ENCODE data around the gene UNC5A.

UNC5A gene

GRCh38 chr5:176793736-176794135 lies 16.6 kb upstream of the UNC5A start:
- Histone ChIP-seq H3K9me3 (ENCODE audit: control insufficient read depth, low read length) (no peaks in the 10 kb centered on the region), H3K4me1 (ENCODE audit: control insufficient read depth, insufficient read depth, low read length, poor library complexity, severe bottlenecking) (peaks cover 3% of the 10 kb centered on the region), H3K4me3 (ENCODE audit: extremely low read depth, insufficient read depth, low read length, poor library complexity, severe bottlenecking) (no peak overlapping the region), H3K27ac (ENCODE audit: low read depth, low read length, severe bottlenecking) (no peak overlapping the region), H3K36me3 (ENCODE audit: control insufficient read depth, insufficient read depth, low read length) (no peaks in the 10 kb centered on the region)
- 87 to 92% methylated on average over 6 to 7 of the region's 8 CpGs for WGBS, 2 experiments (ENCODE audit: insufficient coverage in 2 of 2)

- peaks cover 3% of the 10 kb centered on the region for H3K4me1 ChIP-seq (ENCODE audit: control insufficient read depth, insufficient read depth, low read length, poor library complexity, severe bottlenecking)
- 81 to 95% methylated on average over 6 of the region's 6 CpGs for WGBS, 2 experiments (ENCODE audit: insufficient coverage in 2 of 2)
- no peak overlapping the region for H3K4me3 ChIP-seq (ENCODE audit: extremely low read depth, insufficient read depth, low read length, poor library complexity, severe bottlenecking)
- H3K27ac ChIP-seq (ENCODE audit: low read depth, low read length, severe bottlenecking), result no peak overlapping the region
- no peaks in the 10 kb centered on the region for H3K36me3 ChIP-seq (ENCODE audit: control insufficient read depth, insufficient read depth, low read length)
- H3K9me3 ChIP-seq (ENCODE audit: control insufficient read depth, low read length), result no peaks in the 10 kb centered on the region
These were observed 15.8 kb upstream of the UNC5A start for GRCh38 chr5:176794509-176794908.

- Histone ChIP-seq H3K27ac (ENCODE audit: low read depth, low read length, severe bottlenecking) (no peak overlapping the region), H3K4me3 (ENCODE audit: extremely low read depth, insufficient read depth, low read length, poor library complexity, severe bottlenecking) (no peak overlapping the region), H3K9me3 (ENCODE audit: control insufficient read depth, low read length) (no peaks in the 10 kb centered on the region), H3K4me1 (ENCODE audit: control insufficient read depth, insufficient read depth, low read length, poor library complexity, severe bottlenecking) (peaks cover 3% of the 10 kb centered on the region), H3K36me3 (ENCODE audit: control insufficient read depth, insufficient read depth, low read length) (no peaks in the 10 kb centered on the region)
- 63 to 72% methylated on average over 6 to 9 of the region's 9 CpGs for WGBS, 2 experiments (ENCODE audit: insufficient coverage in 2 of 2)
These were observed 13.9 kb upstream of the UNC5A start for GRCh38 chr5:176796411-176796810.

DNA sequence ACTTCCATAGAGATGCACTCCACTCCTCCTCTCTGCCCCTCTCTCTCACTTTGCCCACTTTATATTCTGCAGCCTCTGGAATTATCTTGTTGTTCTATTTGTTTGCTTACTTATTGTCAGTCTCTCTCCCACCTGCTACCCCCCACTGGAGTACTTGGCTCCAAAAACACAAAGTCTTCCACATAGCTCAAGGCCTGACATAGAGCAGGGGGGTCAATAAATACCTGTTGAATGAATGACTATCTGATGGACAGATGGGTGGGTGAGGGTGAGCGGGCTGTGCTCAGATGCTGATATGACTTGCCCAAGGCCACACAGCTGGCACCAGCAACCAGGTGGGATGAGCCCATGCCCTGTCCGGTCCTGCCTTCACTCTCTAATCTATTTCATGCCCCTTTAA lies 13.4 kb upstream of the UNC5A start:
- no peaks in the 10 kb centered on the region for H3K9me3 ChIP-seq (ENCODE audit: control insufficient read depth, low read length)
- H3K27ac ChIP-seq (ENCODE audit: low read depth, low read length, severe bottlenecking), result no peak overlapping the region
- peaks cover 3% of the 10 kb centered on the region for H3K4me1 ChIP-seq (ENCODE audit: control insufficient read depth, insufficient read depth, low read length, poor library complexity, severe bottlenecking)
- H3K4me3 ChIP-seq (ENCODE audit: extremely low read depth, insufficient read depth, low read length, poor library complexity, severe bottlenecking), result no peak overlapping the region
- no peaks in the 10 kb centered on the region for H3K36me3 ChIP-seq (ENCODE audit: control insufficient read depth, insufficient read depth, low read length)
- WGBS, 2 experiments (ENCODE audit: insufficient coverage in 2 of 2), result 100% methylated on average over 1 of the region's 2 CpGs; no CpG with 5 or more reads in 1 of the 2 experiments

- H3K4me1 ChIP-seq (ENCODE audit: control insufficient read depth, insufficient read depth, low read length, poor library complexity, severe bottlenecking), result peaks cover 3% of the 10 kb centered on the region
- WGBS, 2 experiments (ENCODE audit: insufficient coverage in 2 of 2), result 84% methylated on average over 14 to 20 of the region's 21 CpGs
These were observed 12.8 kb upstream of the UNC5A start for GRCh38 chr5:176797456-176798050.

GRCh38 chr5:176798086-176798876 lies 12.1 kb upstream of the UNC5A start:
- H3K9me3 ChIP-seq (ENCODE audit: control insufficient read depth, low read length), result no peaks in the 10 kb centered on the region
- H3K36me3 ChIP-seq (ENCODE audit: control insufficient read depth, insufficient read depth, low read length), result no peaks in the 10 kb centered on the region
- H3K4me3 ChIP-seq (ENCODE audit: extremely low read depth, insufficient read depth, low read length, poor library complexity, severe bottlenecking), result no peak overlapping the region
- H3K4me1 ChIP-seq (ENCODE audit: control insufficient read depth, insufficient read depth, low read length, poor library complexity, severe bottlenecking), result peaks cover 3% of the 10 kb centered on the region
- 90 to 95% methylated on average over 23 to 26 of the region's 33 CpGs for WGBS, 2 experiments (ENCODE audit: insufficient coverage in 2 of 2)
- H3K27ac ChIP-seq (ENCODE audit: low read depth, low read length, severe bottlenecking), result no peak overlapping the region

More at GRCh38 chr5:176797456-176798050, 12.8 kb upstream of the UNC5A start:
- no peaks in the 10 kb centered on the region for H3K36me3 ChIP-seq (ENCODE audit: control insufficient read depth, insufficient read depth, low read length)
- no peaks in the 10 kb centered on the region for H3K9me3 ChIP-seq (ENCODE audit: control insufficient read depth, low read length)
- no peak overlapping the region for H3K27ac ChIP-seq (ENCODE audit: low read depth, low read length, severe bottlenecking)
- no peak overlapping the region for H3K4me3 ChIP-seq (ENCODE audit: extremely low read depth, insufficient read depth, low read length, poor library complexity, severe bottlenecking)

DNA sequence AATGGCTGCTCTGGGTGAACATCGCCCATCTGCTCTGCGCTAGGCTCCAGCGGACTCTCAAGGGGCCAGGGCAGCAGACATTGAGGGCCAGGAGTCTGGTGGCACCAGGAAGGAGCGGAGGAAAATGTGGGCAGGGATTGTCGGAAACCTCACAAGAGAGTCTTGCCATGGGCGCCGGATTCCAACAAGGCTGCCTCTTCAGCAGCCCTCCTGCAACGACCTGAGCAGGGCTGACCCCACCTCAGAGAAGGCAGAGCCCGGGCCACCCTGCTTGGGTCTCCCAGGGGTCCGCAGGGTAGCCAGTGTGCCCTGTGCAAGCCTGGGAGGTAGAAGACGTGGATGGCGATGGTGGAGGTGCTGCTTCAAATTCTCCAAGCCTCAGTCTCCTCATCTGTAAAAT lies 11.4 kb upstream of the UNC5A start:
- no peaks in the 10 kb centered on the region for H3K9me3 ChIP-seq (ENCODE audit: control insufficient read depth, low read length)
- 83 to 89% methylated on average over 10 to 12 of the region's 12 CpGs for WGBS, 2 experiments (ENCODE audit: insufficient coverage in 2 of 2)
- peaks cover 3% of the 10 kb centered on the region for H3K4me1 ChIP-seq (ENCODE audit: control insufficient read depth, insufficient read depth, low read length, poor library complexity, severe bottlenecking)
- no peaks in the 10 kb centered on the region for H3K36me3 ChIP-seq (ENCODE audit: control insufficient read depth, insufficient read depth, low read length)
- H3K4me3 ChIP-seq (ENCODE audit: extremely low read depth, insufficient read depth, low read length, poor library complexity, severe bottlenecking), result no peak overlapping the region
- no peak overlapping the region for H3K27ac ChIP-seq (ENCODE audit: low read depth, low read length, severe bottlenecking)

DNA sequence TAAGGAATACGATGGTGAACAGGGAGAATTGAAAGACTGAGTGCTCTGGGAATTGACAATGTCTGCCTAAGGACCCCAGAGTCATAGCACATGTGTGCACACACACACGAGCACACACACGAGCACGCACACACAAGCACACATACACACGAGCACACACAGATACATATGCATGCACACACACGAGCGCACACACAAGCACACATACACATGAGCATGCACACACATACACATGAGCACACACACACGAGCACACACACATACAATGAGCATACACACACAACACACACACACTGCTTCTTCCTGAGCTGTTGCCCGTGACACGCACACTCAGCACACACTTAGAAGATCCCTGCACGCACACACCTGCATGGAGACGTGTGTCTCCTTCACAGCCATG lies 10.9 kb upstream of the UNC5A start:
- 84 to 90% methylated on average over 7 to 9 of the region's 12 CpGs for WGBS, 2 experiments (ENCODE audit: insufficient coverage in 2 of 2)
- H3K4me1 ChIP-seq (ENCODE audit: control insufficient read depth, insufficient read depth, low read length, poor library complexity, severe bottlenecking), result peaks cover 3% of the 10 kb centered on the region
- H3K36me3 ChIP-seq (ENCODE audit: control insufficient read depth, insufficient read depth, low read length), result no peaks in the 10 kb centered on the region
- no peaks in the 10 kb centered on the region for H3K9me3 ChIP-seq (ENCODE audit: control insufficient read depth, low read length)
- H3K4me3 ChIP-seq (ENCODE audit: extremely low read depth, insufficient read depth, low read length, poor library complexity, severe bottlenecking), result no peak overlapping the region
- H3K27ac ChIP-seq (ENCODE audit: low read depth, low read length, severe bottlenecking), result no peak overlapping the region

- WGBS, 2 experiments (ENCODE audit: insufficient coverage in 2 of 2), result 84 to 89% methylated on average over 4 to 6 of the region's 6 CpGs
- peaks cover 3% of the 10 kb centered on the region for H3K4me1 ChIP-seq (ENCODE audit: control insufficient read depth, insufficient read depth, low read length, poor library complexity, severe bottlenecking)
- no peaks in the 10 kb centered on the region for H3K36me3 ChIP-seq (ENCODE audit: control insufficient read depth, insufficient read depth, low read length)
- no peaks in the 10 kb centered on the region for H3K9me3 ChIP-seq (ENCODE audit: control insufficient read depth, low read length)
- no peak overlapping the region for H3K27ac ChIP-seq (ENCODE audit: low read depth, low read length, severe bottlenecking)
- no peak overlapping the region for H3K4me3 ChIP-seq (ENCODE audit: extremely low read depth, insufficient read depth, low read length, poor library complexity, severe bottlenecking)
These were observed 10.3 kb upstream of the UNC5A start for GRCh38 chr5:176800024-176800423.

DNA sequence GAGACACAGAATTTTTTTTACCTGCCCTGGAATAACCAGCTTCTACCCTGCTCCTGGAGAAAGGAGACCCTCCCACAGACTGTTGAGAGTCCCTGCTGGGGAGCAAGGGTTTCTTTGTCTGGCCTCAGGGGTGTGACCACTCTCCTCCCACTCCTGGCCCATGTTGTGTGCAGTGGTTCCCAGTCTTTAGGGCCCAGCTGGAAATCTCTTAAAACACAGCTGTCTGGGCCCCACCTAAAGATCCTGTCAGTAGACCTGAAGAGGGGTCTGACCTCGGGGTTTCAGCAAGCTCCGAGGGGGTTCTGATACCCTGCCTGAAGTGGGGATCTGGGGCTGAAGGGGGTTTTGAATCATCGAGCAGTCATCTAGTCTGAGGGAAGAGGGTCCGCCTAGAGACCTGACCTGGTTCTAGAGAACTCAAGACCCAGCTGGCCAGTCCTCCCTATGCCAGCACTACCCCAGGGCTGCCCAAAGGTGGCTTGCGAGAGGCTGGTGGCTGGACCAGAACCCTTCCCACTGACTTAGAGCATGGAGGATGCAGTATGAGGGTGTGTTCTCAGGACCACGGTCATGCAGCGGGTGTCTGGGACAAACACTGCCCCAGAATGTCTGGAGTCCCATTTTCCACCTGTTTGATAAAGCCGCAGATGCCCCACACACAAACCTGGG lies 8.1 kb upstream of the UNC5A start:
- no peaks in the 10 kb centered on the region for H3K4me1 ChIP-seq (ENCODE audit: control insufficient read depth, insufficient read depth, low read length, poor library complexity, severe bottlenecking)
- no peaks in the 10 kb centered on the region for H3K36me3 ChIP-seq (ENCODE audit: control insufficient read depth, insufficient read depth, low read length)
- H3K4me3 ChIP-seq (ENCODE audit: extremely low read depth, insufficient read depth, low read length, poor library complexity, severe bottlenecking), result no peak overlapping the region
- no peaks in the 10 kb centered on the region for H3K9me3 ChIP-seq (ENCODE audit: control insufficient read depth, low read length)
- H3K27ac ChIP-seq (ENCODE audit: low read depth, low read length, severe bottlenecking), result no peak overlapping the region
- WGBS, 2 experiments (ENCODE audit: insufficient coverage in 2 of 2), result 85 to 95% methylated on average over 4 to 8 of the region's 8 CpGs
